NB4 (cell line): Measurements from ENCODE around the gene LARP6.

Experiments used
- DNase-seq: peaks from one replicate; pipeline ENCODE4 v3.0.0; 2010; ENCODE audit warnings: low read depth
- H3K4me3 ChIP-seq: one replicate; pipeline ENCODE4 v1.5.1; 2011; ENCODE audit warnings: mild to moderate bottlenecking, low read depth, low read length, moderate library complexity
- CTCF ChIP-seq: IDR thresholded peaks from one replicate; pipeline ENCODE4 v1.5.1; 2012; ENCODE audit warnings: low read depth, low read length
- MAX ChIP-seq: IDR thresholded peaks from 2 replicates; pipeline ENCODE4 v1.6.1; 2011; ENCODE audit warnings: low read depth, low read length
- MYC ChIP-seq: IDR thresholded peaks from 2 replicates; pipeline ENCODE4 v1.6.1; 2011; ENCODE audit warnings: low read depth, low read length
- POLR2A ChIP-seq: IDR thresholded peaks from 2 replicates; pipeline ENCODE4 v1.6.1; 2011; ENCODE audit warnings: mild to moderate bottlenecking; ENCODE audit not compliant: insufficient read length; ENCODE audit errors: extremely low read depth

Gene LARP6

GRCh38 chr15:70791259-70791658 is 62.7 kb downstream of the LARP6 start:
- no peak for DNase-seq
- TF ChIP-seq MAX (no peak), MYC (no peak), POLR2A (no peak), CTCF (no peak)

GRCh38 chr15:70789213-70789612 is 64.7 kb downstream of the LARP6 start:
- H3K4me3 ChIP-seq = no peak overlapping the region
- DNase-seq = no peak
- TF ChIP-seq MAX (no peak), POLR2A (no peak), MYC (no peak)

More at GRCh38 chr15:70791259-70791658, 62.7 kb downstream of the LARP6 start:
- H3K4me3 ChIP-seq = no peak overlapping the region

- H3K4me3 ChIP-seq = no peak overlapping the region
- DNase-seq = no peak
- TF ChIP-seq CTCF (no peak), POLR2A (no peak), MYC (no peak), MAX (no peak)
Measured at GRCh38 chr15:70788114-70789049, 65.6 kb downstream of the LARP6 start.

GRCh38 chr15:70786996-70787395 is 67.0 kb downstream of the LARP6 start:
- no peak for DNase-seq
- no peak overlapping the region for H3K4me3 ChIP-seq
- TF ChIP-seq MAX = no peak
- no peak for TF ChIP-seq POLR2A
- TF ChIP-seq MYC = no peak
- TF ChIP-seq CTCF = no peak

GRCh38 chr15:70783610-70784022 is 70.3 kb downstream of the LARP6 start:
- DNase-seq = no peak
- no peak overlapping the region for H3K4me3 ChIP-seq
- no peak for TF ChIP-seq POLR2A
- no peak for TF ChIP-seq CTCF
- no peak for TF ChIP-seq MYC
- TF ChIP-seq MAX = no peak

GRCh38 chr15:70783041-70783440 is 70.9 kb downstream of the LARP6 start:
- DNase-seq = no peak
- TF ChIP-seq MAX (no peak), POLR2A (no peak), CTCF (no peak), MYC (no peak)
- no peak overlapping the region for H3K4me3 ChIP-seq
